Tibial artery (tissue), 4 donors: ENCODE measurements around the gene CASZ1.

Source experiments
- DNase-seq, 2 donors: peaks; one replicate each; pipeline ENCODE4 v3.0.0-alpha.2; 2019
- H3K27ac ChIP-seq, 2 donors: fragments of 200-600 bp; sonication (generic) in 1 of 2; 1 replicate in 1 of 2; 2 replicates in 1 of 2; pipeline ENCODE4 v1.5.1; 2018 to 2019; ENCODE audit warnings: mild to moderate bottlenecking in 1 of 2
- H3K27me3 ChIP-seq, 2 donors: fragments of 200-600 bp; sonication (generic) in 1 of 2; one replicate each; pipeline versions ENCODE4 v1.5.1 to v1.6.0; 2016 to 2019
- H3K36me3 ChIP-seq, 3 donors: fragments of 200-600 bp; sonication (generic) in 2 of 3; one replicate each; pipeline ENCODE4 v1.5.1; 2016 to 2019; ENCODE audit warnings: mild to moderate bottlenecking in 2 of 3
- H3K4me1 ChIP-seq, 4 donors: fragments of 200-600 bp; sonication (generic) in 2 of 4; 1 replicate in 3 of 4; 2 replicates in 1 of 4; pipeline ENCODE4 v1.5.1; 2016 to 2019
- H3K4me3 ChIP-seq, 2 donors: fragments of 200-600 bp; sonication (generic) in 1 of 2; 1 replicate in 1 of 2; 2 replicates in 1 of 2; pipeline ENCODE4 v1.5.1; 2018 to 2019; ENCODE audit warnings: mild to moderate bottlenecking in 2 of 2
- H3K9me3 ChIP-seq, 3 donors: fragments of 200-600 bp; sonication (generic) in 1 of 3; one replicate each; pipeline ENCODE4 v1.5.1; 2016 to 2019
- intact Hi-C: fragments of 100-400 bp; cut with DNase I; formaldehyde crosslinking; loops from one replicate; pipeline ENCODE4 v1.15.0; 2023; ENCODE audit warnings: low total_unique reads
- TF ChIP-seq, protein P1 (sequence below), 2 experiments: fragments of 200-600 bp in 1 of 2; fragments of 450-650 bp in 1 of 2; IDR thresholded peaks; one replicate each; pipeline ENCODE4 v1.5.1; 2017 to 2019; ENCODE audit warnings: antibody characterized with exemption in 2 of 2, mild to moderate bottlenecking in 1 of 2, moderate library complexity in 1 of 2

CASZ1 gene

DNA sequence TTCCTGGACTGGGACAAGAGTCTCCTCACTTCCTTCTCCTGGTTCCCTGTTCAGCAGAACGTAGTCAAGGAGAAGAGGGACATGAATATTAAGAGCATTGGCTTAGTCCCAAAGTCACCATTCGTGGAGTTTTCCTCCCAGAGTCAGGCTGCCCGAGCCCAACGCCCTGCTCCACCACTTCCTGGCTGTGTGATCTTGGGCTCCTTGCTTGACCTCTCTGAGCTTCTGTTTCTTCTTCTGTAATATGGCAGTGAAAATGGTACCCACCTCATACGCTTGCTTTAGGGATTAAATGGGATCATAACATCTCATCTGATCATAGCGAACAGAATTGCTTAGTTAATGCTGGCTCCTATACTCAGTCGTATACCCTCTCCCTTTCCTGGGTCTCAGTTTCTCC lies 12.0 kb upstream of the CASZ1 start:
- no peaks in the 10 kb centered on the region for H3K36me3 ChIP-seq
- no peaks in the 10 kb centered on the region for H3K9me3 ChIP-seq
- H3K4me1 ChIP-seq = no peaks in the 10 kb centered on the region
- TF ChIP-seq, protein P1, sequence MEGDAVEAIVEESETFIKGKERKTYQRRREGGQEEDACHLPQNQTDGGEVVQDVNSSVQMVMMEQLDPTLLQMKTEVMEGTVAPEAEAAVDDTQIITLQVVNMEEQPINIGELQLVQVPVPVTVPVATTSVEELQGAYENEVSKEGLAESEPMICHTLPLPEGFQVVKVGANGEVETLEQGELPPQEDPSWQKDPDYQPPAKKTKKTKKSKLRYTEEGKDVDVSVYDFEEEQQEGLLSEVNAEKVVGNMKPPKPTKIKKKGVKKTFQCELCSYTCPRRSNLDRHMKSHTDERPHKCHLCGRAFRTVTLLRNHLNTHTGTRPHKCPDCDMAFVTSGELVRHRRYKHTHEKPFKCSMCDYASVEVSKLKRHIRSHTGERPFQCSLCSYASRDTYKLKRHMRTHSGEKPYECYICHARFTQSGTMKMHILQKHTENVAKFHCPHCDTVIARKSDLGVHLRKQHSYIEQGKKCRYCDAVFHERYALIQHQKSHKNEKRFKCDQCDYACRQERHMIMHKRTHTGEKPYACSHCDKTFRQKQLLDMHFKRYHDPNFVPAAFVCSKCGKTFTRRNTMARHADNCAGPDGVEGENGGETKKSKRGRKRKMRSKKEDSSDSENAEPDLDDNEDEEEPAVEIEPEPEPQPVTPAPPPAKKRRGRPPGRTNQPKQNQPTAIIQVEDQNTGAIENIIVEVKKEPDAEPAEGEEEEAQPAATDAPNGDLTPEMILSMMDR (IDR thresholded peaks at IDR 0.05) = no peak
- H3K4me3 ChIP-seq = no peak overlapping the region
- no peak overlapping the region for H3K27ac ChIP-seq
- DNase-seq = no peak
- H3K27me3 ChIP-seq = peaks cover 0 to 53% of the 10 kb centered on the region in 2 donors
- intact Hi-C loops = no loop called here

DNA sequence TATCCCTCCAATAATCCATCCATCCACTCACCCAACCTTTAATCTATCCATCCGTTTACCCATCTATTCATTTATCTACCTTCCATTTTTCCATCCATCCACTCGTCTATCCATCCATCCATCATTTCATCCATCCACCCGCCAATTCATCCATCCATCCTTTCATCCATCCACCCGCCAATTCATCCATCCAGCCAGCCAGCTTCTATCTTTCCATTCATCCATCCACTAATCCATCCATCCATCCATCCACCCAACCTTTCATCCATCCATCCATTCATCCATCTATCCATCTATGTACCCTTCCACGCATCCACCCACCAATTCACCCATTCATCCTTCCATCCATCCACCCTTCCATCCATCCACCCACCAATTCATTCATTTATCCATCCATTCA lies 10.5 kb upstream of the CASZ1 start:
- TF ChIP-seq, protein P1 (IDR thresholded peaks at IDR 0.05) = no peak
- DNase-seq = no peak
- intact Hi-C loops = no loop called here
- no peaks in the 10 kb centered on the region for H3K36me3 ChIP-seq
- H3K27ac ChIP-seq = no peak overlapping the region
- no peaks in the 10 kb centered on the region for H3K9me3 ChIP-seq
- H3K27me3 ChIP-seq = peaks cover 0 to 49% of the 10 kb centered on the region in 2 donors
- H3K4me3 ChIP-seq = no peak overlapping the region
- no peaks in the 10 kb centered on the region for H3K4me1 ChIP-seq

DNA sequence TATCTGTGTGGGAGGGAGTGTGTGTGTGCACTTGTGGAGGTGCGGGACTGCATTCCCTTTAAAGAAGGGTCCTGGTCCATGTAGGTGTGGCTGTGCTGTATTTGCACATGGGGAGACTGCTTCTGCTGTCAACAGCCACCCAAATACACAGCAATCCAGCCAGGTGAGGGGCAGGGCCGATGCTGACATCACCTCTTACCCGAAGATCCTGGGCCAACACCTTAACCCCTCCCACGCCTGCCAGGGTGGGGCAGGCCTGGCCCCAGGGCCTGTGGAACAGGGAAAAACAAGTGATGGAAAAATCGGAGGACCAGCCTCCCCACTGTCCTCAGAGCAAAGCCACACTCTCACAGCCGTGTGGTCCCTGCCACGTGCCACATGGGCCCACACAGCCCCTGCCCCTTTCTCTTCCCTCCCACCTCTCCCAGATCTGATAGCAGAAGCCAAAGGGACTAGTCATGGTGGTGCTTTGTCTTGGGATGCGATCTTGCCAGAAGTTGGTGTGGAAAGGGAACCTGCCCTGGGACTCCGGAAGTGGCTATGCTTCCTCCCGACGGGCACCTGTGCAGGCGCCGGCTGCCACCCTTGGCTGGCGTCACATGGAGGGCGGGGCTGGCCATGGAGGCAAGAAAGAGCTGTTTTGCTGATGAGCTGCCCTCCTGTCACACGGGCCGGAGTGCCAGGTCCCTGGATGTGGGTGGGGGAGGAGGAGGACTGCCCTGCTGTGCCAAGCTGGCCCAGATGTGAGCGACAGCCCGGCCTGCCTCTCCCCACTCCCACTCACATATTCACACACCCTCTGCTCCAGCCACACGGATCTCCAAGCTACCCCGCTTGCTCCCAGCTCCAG lies 7.8 kb upstream of the CASZ1 start:
- H3K27ac ChIP-seq = no peak overlapping the region
- H3K4me1 ChIP-seq = no peaks in the 10 kb centered on the region
- TF ChIP-seq, protein P1 (IDR thresholded peaks at IDR 0.05) = no peak
- no peaks in the 10 kb centered on the region for H3K36me3 ChIP-seq
- peaks cover 0 to 58% of the 10 kb centered on the region in 2 donors for H3K27me3 ChIP-seq
- H3K4me3 ChIP-seq = no peak overlapping the region
- intact Hi-C loops = no loop called here
- H3K9me3 ChIP-seq = no peaks in the 10 kb centered on the region
- DNase-seq = no peak

DNA sequence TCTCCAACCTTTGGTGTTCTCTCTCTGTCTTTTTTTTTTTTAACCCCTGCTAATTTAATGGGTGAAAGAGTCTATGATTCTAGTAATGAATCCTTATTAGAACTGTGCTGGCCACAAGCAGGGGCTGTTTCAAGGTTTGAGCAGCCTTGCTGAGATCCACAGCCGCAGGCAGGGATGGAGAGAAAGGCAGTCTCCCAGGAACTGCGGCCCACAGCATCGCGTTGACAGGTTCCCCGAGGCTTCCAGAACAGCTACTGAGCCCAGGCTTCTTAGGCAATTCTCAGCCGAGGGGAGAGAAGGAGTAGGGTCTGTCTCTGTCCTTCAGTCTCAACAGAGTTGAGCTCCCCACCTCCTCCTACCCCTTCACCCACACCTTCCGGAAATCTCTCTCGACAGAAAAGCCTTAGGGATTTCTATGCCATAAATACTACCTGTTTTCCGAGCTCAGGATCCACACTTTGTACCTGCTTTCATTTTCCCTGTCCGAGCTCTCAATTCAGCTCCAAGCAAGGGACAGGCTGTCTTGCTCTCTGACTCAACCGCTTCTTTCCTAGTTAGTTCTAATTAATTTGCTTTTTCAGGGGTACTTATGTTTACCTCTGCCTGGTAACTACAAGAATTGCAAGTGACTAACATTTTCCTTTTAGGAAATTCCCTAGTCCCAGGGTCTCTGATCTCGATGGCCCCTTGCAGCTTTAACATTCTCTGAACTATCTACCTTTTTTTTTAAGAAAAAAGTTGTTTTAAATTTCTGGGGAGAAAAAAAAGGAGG lies 6.7 kb upstream of the CASZ1 start:
- TF ChIP-seq, protein P1 (IDR thresholded peaks at IDR 0.05) = no peak
- DNase-seq = no peak
- Histone ChIP-seq H3K27me3 (peaks cover 0 to 60% of the 10 kb centered on the region in 2 donors), H3K27ac (no peak overlapping the region), H3K4me1 (no peaks in the 10 kb centered on the region), H3K36me3 (no peaks in the 10 kb centered on the region), H3K9me3 (no peaks in the 10 kb centered on the region), H3K4me3 (no peak overlapping the region)
- intact Hi-C loops = no loop called here

DNA sequence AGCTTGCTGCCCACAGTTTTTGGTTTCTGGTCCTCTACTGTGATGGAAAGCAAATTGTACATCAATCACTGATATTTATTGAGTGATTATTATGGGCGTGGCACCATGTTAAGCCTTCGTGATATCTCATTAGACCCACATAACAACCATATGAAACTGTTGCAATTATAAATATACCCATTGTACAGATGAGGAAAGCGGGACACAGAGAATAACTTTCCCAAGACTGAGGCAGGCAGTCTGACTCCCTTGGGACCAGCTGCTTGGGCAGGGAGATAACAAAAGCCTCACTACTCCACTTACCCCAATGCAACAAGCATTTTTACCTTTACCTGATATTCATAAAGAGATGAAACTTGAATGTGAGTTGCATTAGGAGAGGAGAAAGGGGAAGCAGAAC lies 4.3 kb upstream of the CASZ1 start:
- no peak overlapping the region for H3K4me3 ChIP-seq
- TF ChIP-seq, protein P1 (IDR thresholded peaks at IDR 0.05) = no peak
- no peak overlapping the region for H3K27ac ChIP-seq
- no peaks in the 10 kb centered on the region for H3K9me3 ChIP-seq
- peaks cover 0 to 43% of the 10 kb centered on the region in 2 donors for H3K27me3 ChIP-seq
- peaks cover 0 to 10% (median 7%) of the 10 kb centered on the region in 4 donors for H3K4me1 ChIP-seq
- H3K36me3 ChIP-seq = no peaks in the 10 kb centered on the region
- DNase-seq = no peak
- intact Hi-C loops = no loop called here
